M059J (cell line): ENCODE data around the gene GABRB2. TPM values are rescaled to one million over a fixed set of nuclear protein-coding genes. Genes with fewer than 3 reads are reported as not detected.

Source experiments
- DNase-seq: peaks from one replicate; pipeline ENCODE4 v3.0.0-alpha.2; 2012; ENCODE audit warnings: low read depth
- total RNA-seq: library from RNA; depleted of rRNA; stranded (reverse); fragments of >200 nt; shearing (Covaris generic); gene quantifications from 2 replicates; pipeline ENCODE4 v1.2.3, GENCODE V29; 2014

GABRB2 gene
- total RNA-seq, 1 experiment from 2014 or later, result not detected

DNA sequence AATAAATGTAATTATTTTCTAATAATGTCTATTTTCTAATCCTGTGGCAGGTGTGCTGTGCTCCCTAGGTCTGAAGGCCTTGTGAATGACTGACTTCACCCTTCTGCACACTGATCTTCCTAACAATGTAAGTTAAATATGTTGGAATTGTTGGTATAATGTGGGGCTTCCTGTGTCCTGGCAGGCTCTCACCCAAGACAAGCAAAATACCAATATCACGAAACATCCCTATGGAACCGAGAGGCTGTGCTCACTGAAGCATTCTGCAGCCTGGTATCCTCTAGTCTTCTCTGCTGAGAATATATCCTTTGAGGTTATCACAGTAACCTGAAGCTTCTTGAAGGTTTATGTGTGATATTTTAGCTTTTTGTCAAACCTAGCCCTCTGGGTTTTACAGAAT, 159.4 kb downstream of the GABRB2 start:
- no peak for DNase-seq

DNA sequence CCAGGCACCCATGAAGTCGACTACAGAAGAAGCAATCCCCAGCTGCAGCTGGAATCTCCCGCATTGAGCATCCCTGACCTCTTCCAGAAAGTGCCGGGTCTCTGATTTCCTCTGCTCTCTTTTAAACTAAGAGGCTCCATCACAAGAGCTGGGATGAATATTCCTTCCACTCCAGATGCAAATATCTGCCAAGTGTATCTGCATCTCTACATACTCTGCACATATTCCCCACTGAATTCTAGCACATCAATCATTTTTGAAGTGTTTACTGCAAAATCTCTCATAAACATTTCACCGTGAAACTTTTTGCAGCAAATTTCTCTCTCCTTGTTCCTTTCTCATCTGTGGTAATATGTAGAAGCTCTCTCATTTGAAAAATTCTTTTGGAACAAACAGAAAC, 161.5 kb downstream of the GABRB2 start:
- no peak for DNase-seq

DNA sequence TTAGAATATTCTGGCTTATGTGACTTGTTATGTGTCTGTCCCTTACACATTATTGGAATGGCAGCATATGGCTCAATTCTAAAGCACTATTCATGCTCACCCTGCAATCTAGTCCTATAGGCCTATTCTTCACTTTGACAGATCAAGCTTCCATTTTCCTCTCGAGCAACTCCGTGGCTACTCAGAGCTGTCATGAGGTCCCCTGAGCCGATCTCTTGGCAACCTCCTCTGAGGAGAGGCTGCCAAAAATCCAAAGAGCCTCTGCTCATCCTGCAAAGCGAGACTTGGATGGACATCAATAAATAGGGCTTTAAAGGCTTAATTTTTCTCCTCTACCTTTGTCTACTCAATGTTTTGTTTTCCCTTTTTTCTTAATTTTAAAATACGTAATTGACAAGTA, 163.8 kb downstream of the GABRB2 start:
- no peak for DNase-seq

DNA sequence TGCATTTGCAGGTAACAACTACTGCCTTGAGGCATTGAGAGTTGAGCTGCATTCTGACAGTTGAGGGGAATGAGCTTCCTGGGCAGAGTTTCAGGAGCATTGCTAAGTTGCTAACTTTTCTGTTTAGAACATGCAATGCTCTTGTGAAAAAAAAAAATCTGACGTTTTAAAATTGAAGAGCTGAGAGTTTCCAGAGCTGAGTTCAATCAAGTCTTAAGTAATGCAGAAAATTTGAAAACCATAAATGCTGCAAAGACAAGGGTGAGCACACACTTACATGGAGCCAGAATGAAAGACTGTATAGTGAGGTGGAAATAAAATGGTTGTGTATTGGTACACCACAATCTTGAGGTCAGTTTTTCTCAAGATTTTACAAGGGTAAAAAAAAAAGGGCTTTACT, 166.0 kb downstream of the GABRB2 start:
- DNase-seq, result no peak

DNA sequence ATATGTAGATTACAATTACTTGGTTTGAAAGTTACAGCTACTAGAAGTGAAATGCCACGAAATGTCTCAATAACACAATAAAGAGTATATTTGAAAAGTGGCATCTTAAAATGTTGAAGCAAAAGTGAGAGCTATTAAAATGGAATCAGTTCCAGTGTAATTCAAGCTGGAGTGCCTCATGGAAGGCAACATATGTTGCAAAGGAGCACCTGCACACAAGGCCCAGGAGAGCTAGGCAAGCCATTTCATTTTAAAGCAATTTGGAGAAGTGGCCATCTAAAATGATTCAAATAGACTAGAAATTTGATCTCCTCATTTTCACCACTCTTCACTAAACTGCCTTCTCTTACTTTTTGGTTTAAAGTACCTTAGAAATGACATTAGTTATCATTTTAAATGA, 167.8 kb downstream of the GABRB2 start:
- no peak for DNase-seq

DNA sequence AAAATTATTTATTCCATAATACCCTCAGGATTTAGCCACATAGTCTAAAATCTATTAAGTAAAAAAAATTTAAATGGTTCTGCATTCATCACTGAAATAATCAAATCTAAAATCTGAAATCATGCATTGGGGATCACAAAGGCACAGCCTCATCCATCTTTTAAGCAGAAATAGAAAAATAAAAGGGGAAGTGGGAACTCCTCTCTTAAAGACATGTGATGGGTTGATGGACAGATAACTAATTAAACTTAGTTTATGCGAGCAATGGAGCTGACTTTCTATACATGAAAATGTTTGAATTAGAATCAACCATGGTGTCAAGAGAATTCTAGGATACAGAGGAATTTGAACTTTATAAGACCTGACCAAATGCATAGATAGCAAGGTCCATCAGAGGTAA, 170.5 kb downstream of the GABRB2 start:
- no peak for DNase-seq

DNA sequence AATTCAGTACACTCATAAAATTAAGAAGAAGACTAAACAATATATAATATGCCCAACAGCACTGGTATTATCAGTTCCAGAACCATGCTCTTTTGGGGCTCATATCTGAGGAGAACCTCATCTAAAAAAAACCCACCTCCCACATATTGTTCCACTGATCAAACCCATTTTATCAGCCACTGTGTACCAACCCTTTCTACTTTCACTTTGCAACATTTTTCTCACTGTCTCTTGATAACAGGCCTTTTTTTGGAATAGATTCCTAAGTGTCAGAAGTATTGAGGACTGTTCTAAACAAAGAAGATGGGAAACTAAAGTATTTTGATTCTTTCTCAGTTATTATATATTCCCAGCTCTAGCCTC, 173.2 kb downstream of the GABRB2 start:
- no peak for DNase-seq

DNA sequence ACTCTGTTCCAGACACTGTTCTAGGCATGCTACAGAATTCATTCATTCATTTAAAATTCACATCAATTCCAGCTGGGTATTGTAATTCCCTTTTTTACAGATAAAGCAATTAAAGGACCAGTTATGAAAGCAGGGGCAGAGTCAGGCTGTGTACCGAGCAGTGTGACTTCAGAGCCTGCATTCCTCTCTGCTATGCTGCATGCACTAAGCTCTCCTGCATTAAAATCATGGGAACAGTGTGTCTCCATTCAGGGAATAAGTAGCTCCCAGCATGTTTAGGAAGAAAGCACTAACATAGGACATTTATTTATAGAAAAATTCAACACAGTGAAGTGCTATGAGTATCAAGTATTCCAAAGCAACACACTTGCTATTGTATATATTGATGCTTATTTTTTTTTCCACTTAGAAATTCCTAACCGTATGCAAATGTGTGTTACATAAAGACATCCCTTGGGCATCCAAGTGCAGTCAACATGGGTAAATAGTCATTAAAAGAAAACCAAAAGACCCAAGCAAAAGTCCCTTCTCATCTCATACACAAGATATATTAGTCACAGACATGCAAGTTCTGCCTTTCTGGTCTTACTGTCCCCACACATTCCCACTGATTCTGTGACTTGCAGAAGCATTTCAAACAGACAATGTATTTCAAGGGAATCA, 173.7 kb downstream of the GABRB2 start:
- DNase-seq, result no peak

DNA sequence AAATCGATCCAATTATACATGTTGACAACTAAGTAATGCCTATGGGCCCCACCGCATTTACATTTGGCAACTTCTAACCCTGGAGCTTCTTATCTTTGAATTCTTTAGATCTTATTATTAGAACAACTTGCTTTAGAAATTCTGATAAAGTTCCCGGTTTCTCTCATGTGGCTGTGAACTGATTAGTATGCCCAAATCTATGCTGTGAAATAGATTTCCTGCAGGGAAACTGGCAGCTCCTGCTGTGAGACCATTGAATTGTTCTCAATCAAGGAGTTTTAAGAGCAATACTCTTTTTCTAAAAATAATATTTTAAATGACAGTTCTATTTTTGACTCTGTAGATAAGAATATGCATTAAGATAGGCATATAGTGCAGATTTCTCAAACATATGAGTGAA, 177.5 kb downstream of the GABRB2 start:
- no peak for DNase-seq

DNA sequence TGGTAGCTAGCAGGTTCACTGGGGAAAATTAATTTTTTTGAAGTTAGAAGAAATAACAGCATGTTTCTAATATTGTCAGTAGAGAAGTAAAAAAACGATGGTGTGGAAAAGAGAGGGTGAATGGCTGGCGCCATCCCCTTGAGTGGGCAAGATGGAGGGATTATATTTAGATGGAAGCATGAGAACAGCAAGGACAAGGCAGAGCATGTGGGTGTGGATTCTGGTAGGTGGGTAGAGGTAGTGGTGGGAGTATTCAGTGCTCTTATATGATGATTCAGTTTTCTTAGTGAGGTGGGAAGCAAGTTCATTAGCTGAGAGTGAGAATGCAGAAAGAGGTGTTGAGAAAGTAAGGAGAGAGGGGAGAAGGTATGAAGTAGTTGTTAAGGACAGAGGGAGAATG, 188.1 kb downstream of the GABRB2 start:
- no peak for DNase-seq

DNA sequence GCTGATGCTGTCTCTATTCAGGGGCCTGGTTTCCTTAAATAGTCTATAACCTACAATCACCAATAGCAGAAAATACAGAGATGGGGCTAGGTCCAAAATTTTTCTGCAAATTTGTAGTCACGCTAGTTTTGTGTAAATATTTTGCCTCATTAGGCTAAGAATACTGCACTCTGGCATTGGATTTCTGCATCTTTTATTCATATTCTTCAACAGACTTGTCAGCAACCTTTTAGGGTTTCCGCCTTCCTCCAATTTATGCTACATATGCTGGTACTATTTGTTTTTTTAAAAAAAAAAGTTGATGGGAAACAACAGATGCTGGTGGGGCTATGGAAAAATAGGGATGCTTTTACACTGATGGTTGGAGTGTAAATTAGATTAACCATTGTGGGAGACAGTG, 202.3 kb downstream of the GABRB2 start:
- DNase-seq, result no peak

DNA sequence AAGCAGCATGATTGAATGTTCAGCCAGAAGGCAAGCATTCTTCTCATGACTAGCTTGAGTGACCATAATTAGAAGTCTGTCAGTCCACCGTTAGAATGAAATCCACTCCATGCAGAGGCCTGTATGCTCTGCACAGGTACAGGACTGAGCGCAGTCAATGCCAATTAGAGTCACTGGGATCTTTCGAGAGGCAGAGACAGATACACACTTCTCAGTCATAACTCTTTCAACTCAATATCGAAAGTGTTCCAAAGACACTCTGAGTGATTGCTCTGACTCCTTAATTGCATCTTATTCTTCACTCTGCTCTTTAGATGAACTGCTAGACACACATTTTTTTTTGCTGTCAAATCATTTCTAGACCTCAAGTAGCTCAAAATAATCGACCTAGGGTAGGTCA, 203.6 kb downstream of the GABRB2 start:
- DNase-seq, result no peak

DNA sequence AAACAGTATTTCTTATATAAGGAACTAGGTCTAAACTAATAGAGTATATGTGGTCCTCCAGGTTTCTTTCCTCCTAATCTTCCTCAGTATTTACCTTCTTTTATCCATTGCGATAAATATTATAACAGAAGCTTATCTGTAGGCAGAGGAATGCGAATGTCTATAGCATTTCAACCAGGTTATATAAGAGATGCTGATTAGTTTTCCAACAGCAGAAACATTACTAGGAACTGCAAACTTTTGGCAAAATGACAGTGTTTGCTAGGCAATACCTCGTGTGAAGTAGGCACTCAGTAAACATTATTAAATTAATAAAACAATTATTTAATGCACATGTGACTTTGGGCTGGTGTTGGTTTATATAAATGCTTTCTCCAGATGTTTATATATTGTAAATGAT, 206.5 kb downstream of the GABRB2 start:
- no peak for DNase-seq

DNA sequence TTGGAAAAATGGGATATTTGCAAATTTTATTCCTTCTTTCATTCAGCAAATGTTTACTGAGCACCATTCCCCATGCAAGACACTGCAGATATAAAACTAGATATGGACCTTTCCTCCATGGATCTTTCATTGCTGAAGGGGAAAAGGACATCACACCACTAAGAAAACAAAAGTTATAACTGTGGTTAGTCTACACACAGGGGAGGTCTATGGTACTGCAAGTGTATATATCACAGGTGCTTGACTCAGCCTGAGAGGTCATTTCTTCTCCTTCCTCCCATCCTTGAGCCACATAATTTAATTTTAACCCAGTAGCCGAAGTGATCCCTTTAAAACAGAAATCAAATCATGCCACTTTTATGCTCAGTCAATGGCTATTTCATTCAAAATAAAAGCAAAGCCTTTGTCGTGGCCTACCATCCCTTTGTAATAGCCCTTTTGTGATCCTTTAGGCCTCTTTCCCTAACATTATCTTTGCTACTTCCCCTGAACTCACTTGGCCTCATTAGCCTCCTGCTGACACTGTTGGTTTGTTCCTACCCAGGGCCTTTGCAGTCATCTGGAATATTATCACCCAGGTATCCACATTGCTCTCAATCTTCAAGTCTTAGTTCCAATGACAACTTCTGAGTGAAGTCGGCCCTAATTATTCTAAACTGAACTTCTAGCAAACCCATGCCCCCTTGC, 213.2 kb downstream of the GABRB2 start:
- no peak for DNase-seq

DNA sequence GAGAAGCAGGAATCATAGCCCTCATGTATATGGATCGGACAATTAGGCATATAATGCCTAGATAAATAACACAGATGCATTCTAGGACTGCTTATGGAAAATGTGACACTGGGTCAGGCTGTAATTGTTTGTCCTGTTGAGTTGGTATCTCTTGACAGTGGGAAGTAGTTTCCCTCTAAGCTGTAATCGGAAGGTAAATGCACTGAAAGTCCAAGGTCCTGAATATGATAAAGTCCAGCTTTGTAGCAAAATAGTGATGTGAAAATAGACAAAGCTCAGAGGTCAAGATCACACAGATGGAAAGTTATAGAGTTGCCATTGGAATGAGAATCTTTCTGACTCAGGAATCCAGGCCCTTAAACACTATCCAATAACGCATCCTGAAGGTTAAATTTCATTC, 214.2 kb downstream of the GABRB2 start:
- no peak for DNase-seq

DNA sequence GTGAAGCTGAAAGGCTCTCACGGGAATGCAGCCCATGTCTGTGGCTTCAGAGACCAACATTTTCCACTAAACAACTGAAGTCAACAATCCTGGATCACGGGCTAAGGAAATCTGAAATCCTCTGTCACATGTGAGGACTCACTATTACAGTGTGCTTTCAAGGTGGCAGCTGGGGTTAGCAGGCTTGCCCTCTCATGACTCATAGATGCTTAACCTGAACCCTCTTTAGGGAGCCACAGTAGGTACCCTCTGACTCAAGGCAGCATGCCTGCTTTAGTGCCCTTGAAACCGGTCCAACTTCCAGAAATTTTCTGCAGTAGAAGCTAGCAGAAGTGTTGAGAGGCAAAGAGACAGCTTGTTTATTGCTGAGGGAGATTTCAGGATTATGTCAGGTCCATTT, 232.5 kb downstream of the GABRB2 start:
- no peak for DNase-seq

DNA sequence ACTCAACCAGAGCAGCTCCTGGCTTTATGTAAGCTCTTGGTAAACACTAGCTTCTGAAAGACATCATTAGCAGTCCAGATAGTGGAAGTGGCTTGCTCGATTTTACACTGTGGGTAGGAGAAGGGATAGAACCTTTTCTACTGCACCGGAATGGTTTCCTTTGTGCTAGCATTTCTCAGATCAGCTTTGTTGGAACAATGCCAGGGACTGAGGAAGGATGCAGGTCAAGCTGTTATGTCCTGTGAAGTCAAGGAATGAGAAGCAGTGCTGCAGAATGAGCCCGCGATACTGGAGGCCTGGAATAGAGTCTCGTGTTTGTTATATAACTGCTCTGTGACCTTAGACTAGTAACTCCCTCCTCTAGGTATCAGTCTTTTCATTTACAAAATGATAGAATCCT, 233.6 kb downstream of the GABRB2 start:
- DNase-seq, result no peak

DNA sequence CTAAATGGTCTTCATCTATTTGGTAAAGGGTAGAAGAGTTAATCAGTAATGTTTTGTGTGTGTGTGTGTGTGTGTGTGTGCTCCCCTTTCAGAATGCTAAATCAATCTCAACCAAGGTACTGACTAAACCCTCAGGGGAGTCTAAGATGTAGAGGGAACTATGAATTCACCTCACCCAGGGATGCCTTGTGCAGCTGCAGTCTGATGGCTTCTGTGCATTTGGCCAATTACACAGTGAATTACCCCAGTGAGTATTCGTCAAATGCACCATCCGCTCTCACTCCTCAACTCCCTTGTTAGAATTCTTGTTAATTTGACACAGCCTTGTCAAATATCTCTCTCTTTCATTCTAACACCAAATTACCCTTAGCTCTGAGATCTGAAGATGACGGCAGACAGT, 234.6 kb downstream of the GABRB2 start:
- DNase-seq, result no peak

DNA sequence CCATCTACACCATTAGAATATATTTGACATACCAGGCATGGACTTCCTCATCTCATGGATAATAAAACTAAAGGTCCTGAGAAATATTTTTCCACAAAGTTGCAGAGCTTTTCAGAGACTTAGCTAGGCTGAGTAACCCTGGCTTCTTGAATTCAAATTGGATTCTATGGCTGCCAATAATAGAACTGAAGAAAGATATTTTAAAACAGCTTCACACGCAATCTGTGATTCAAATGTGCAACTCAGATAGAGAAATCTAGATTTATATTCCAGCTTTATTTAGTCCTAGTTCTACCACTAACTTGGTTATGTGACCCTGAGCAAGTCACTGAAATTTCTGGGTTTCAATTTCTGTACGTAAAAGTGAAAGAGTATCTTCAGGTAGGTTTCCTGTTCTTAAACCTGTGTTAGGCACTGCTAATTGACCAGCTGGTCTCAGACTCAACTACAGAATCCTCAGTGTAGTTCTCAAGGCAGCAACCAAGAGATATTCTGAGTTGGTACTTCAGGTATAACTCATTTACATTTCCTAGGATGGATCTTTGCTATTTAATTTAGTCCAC, 235.3 kb downstream of the GABRB2 start:
- DNase-seq, result no peak

DNA sequence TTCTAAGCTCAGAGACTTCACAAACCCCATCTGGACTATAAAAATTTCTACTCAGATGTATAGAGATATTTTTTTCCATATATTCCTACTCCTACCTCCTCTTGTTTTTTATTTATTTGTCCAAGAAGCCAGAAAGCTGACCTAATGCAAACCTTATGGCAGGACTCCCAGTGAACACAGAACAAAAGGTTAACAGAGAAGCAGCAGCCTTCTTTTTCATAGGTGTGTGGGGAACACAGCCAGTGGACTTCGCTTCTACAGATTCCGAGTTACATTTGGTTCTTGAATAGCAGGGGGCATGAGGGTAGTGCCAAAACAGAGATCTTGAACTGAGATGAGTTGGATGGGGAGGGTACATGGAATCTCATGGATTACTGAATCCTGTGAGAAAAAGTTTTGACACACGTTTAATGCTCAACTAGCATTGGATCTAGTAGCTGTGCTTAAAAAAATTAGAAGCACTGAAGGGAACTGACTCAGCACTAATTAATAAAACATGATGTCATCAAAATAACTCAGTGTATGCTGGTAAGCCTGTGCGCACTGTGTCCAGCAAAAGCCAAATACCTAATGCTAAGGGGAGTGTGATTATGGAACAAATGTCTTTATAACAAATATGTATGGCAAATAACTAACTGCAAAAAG, 240.1 kb downstream of the GABRB2 start:
- DNase-seq, result no peak

DNA sequence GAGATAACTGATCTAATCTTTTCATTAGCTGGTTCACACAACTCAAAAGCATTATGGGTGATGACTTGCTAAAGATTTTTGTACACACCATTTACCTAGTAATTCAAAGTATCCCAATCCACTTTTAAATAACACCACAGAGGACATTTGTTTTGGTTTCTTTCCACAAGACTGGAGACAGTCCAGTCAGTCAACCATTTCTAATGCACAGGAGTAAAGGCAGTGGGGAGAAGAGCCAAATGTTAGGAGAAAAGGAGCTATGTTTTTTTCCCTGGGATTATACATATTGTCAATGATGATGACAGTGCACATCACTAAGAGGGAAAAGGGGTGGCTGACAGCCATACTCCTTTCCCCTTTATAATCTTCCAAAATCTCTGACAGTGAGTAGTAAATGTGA, 240.9 kb downstream of the GABRB2 start:
- DNase-seq, result no peak

DNA sequence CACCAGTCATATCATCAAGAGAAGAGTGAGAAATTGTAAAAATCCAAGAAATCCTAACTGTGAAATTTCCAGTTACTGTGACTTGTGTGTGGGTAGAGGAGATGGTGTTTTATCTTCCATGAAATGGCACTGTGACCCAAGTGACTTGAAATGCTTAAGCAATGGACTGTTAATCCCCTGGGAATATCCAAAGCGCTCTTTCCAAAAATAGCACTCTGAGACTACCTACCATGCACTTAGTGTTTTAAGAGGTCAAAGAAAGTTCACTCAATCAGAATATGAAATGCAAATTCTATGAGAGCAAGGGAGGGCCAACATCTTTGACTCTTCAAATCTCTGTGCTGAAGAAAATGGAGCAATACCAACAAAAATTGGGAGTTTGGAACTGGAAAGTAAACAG, 244.0 kb downstream of the GABRB2 start:
- no peak for DNase-seq

DNA sequence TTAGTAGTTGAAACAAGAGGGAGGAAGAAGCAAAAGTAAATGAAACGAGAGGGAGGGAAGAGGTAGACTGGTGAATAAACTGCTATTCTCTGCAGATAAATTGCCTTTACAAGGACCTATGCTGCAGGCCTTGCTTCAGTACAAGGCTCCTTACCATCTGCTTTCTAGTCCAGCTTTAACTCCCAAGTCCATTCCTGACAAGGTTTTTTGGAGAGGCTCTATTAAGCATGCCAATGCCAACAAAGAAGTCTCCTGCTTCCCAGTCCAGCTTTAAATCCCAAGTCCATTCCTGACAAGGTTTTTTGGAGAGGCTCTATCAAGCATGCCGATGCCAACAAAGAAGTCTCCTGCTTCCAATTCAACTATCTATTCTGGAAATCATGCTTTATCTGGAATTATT, 244.9 kb downstream of the GABRB2 start:
- no peak for DNase-seq
